Measurements from ENCODE around the gene TMEM44. TPM values are rescaled to one million over a fixed set of nuclear protein-coding genes. Genes with fewer than 3 reads are reported as not detected.

The TMEM44 gene
- total RNA-seq, 2 experiments from 2014 or later, result 4.4 to 5.0 TPM

DNA sequence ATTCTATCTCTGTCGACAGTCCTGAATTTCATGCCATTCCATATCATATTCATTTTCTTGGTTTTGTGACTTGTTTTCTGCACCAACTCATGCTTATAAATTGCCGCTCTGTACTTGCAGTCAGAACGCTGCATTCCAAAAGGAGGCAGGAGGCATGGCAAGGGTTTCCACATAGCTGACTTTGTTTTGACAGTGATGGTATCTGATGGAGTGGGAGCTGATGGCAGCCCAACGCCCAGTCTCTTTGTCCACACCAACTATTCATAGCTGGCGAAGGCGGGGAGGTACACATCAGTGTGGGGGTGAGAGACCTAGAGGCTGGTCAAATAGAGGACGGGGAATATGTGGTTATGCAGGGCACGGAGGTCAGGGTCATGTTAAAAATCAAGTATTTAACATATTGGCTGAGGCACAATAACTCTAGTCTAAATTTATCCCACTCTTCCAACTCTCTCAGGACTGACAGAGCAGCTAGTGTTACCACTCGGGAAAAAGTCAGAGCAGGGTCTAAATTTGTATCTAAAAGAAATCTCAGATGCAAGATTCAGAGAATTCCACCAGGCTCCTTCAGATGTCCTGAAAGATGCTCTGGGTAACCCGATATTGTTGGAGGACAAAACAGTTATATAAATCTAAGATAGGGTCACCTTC lies 78.6 kb downstream of the TMEM44 start:
- CTCF ChIA-PET, result interaction anchor here (1.4 kb wide), 1 partner anchor 9 kb away, joined by 3 read pairs; no protein-coding TSS in a partner anchor
- POLR2A ChIA-PET, result interaction anchor here (1.0 kb wide), 1 partner anchor 9 kb away, joined by 3 read pairs; no protein-coding TSS in a partner anchor
- peaks cover 7% of the 10 kb centered on the region for H3K4me1 Mint-ChIP-seq (ENCODE audit: low read depth)

DNA sequence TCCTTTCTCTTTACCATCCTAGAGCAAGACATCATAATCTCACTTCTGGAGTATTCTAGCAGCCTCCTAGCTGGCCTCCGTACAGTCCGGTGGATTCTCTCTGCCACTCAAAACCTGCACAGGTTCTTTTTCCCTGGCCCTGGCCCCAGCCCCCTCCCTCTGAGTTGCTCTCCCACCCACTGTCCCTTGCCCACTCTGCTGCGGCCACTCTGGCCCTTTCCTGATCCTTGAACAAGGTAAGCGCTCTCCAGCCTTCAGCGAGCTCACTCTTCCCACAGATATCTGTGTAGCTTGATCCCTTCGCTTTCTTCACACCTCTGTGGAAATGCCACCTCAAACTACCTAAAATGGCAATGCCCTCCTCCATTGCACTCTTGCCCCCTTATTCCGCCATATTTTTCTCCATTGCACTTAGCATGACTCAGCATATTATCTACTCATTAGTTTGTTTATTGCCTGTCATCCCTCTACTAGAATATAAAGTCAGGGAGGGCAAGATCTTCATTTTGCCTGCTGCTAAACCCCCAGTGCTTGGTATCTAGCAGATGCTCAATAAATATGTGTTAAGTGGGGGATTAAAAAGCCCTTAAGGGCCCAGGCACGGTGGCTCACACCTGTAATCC lies 80.8 kb downstream of the TMEM44 start:
- POLR2A ChIA-PET, result no interaction called here
- H3K27me3 Mint-ChIP-seq, result no peaks in the 10 kb centered on the region
- H3K27ac Mint-ChIP-seq, result no peak overlapping the region
- CTCF ChIA-PET, result no interaction called here
- TF ChIP-seq, protein P1, sequence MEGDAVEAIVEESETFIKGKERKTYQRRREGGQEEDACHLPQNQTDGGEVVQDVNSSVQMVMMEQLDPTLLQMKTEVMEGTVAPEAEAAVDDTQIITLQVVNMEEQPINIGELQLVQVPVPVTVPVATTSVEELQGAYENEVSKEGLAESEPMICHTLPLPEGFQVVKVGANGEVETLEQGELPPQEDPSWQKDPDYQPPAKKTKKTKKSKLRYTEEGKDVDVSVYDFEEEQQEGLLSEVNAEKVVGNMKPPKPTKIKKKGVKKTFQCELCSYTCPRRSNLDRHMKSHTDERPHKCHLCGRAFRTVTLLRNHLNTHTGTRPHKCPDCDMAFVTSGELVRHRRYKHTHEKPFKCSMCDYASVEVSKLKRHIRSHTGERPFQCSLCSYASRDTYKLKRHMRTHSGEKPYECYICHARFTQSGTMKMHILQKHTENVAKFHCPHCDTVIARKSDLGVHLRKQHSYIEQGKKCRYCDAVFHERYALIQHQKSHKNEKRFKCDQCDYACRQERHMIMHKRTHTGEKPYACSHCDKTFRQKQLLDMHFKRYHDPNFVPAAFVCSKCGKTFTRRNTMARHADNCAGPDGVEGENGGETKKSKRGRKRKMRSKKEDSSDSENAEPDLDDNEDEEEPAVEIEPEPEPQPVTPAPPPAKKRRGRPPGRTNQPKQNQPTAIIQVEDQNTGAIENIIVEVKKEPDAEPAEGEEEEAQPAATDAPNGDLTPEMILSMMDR (IDR thresholded peaks at IDR 0.05), result no peak
- H3K9me3 Mint-ChIP-seq, result peaks cover 1% of the 10 kb centered on the region
- peaks cover 7% of the 10 kb centered on the region for H3K4me1 Mint-ChIP-seq (ENCODE audit: low read depth)
- no peaks in the 10 kb centered on the region for H3K36me3 Mint-ChIP-seq (ENCODE audit: low read depth)
- ATAC-seq (no peak), DNase-seq (no peak)
- H3K4me3 Mint-ChIP-seq, result no peak overlapping the region
- intact Hi-C loops (cut with micrococcal nuclease), result no loop called here

More for the DNA sequence above, 78.6 kb downstream of the TMEM44 start:
- Mint-ChIP-seq H3K27me3 (no peaks in the 10 kb centered on the region), H3K36me3 (ENCODE audit: low read depth) (no peaks in the 10 kb centered on the region), H3K4me3 (no peak overlapping the region), H3K27ac (no peak overlapping the region), H3K9me3 (no peaks in the 10 kb centered on the region)
- TF ChIP-seq, protein P1 (IDR thresholded peaks at IDR 0.05), result no peak
- intact Hi-C loops (cut with micrococcal nuclease), result no loop called here
- DNase-seq (no peak), ATAC-seq (no peak)

DNA sequence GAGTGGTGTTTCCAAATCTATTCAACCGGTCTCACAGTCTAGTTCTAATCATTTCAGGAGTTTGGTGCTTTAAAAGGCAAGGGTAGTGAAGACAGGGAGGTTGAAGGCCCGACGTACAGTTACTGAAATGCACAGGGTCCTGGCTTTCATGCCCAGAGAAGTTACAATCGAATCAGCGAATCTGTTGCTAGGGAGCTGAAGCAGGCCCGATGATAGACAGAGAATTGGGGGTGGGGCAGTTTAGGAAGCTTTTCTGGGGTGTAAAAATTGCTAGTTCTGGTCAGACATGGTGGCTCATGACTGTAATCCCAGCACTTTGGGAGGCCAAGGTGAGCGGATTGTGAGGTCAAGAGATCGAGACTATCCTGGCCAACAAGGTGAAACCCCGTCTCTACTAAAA lies 83.4 kb downstream of the TMEM44 start:
- H3K4me1 Mint-ChIP-seq (ENCODE audit: low read depth), result no peaks in the 10 kb centered on the region
- peaks cover 9% of the 10 kb centered on the region for H3K9me3 Mint-ChIP-seq
- ChIA-PET CTCF (no interaction called here), POLR2A (no interaction called here)
- no peak overlapping the region for H3K4me3 Mint-ChIP-seq
- intact Hi-C loops (cut with micrococcal nuclease), result no loop called here
- DNase-seq (no peak), ATAC-seq (no peak)
- TF ChIP-seq, protein P1 (IDR thresholded peaks at IDR 0.05), result no peak
- H3K27me3 Mint-ChIP-seq, result no peaks in the 10 kb centered on the region
- H3K36me3 Mint-ChIP-seq (ENCODE audit: low read depth), result no peaks in the 10 kb centered on the region
- H3K27ac Mint-ChIP-seq, result no peak overlapping the region

DNA sequence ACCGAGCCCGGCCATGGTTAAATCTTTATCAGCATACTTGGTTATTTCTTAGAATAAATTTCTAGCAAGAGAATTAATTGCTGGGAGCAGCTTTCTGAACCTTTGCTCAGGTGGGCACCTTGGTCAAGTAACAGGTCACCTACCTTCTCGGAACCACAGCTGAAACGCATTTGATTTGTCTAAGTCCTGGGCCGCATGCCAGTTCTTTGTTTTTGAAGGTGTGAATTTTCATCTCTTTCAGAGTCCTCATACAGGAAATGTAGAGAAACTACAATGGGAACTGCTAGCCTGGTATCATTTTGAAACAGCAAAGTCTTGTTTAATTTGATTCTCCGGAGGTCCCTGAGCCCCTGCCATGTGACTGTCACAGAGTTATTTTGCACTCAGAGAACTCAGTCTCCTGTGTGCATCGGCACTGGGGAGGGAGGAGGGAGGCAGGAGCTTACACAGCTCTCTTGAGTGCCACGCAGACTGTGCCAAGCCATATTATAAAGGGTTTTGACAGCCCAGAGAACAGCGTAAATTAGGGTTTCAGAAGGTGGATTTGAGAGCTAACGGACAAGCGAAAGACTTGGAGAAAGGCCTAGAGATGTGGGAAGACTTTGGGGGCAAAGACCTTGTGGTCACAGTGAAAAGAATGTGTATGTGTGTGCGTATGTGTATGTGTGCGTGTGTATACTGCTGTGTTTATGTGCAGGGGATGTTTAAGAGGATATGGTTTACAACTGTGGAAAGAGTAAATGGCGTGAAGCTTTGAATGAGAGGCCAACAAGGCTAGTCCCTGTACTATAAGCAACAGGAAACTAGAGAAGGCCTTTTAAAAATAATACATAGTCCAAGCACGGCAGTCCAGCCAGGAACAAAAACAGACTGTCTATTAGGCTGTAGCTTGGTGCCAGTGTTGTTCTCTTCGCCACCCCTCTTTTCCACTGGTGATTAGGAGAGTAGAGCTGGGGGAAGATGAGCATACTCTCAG lies 84.6 kb downstream of the TMEM44 start:
- ChIA-PET POLR2A (interaction anchor here (1.0 kb wide), 1 partner anchor 25 kb away, joined by 3 read pairs; no protein-coding TSS in a partner anchor), CTCF (no interaction called here)
- Mint-ChIP-seq H3K4me3 (no peak overlapping the region), H3K36me3 (ENCODE audit: low read depth) (no peaks in the 10 kb centered on the region), H3K27me3 (no peaks in the 10 kb centered on the region), H3K4me1 (ENCODE audit: low read depth) (no peaks in the 10 kb centered on the region), H3K9me3 (peaks cover 9% of the 10 kb centered on the region), H3K27ac (no peak overlapping the region)
- intact Hi-C loops (cut with micrococcal nuclease), result no loop called here
- ATAC-seq (no peak), DNase-seq (no peak)
- TF ChIP-seq, protein P1 (IDR thresholded peaks at IDR 0.05), result no peak

Data from activated CD8-positive, alpha-beta T cell treated with anti-CD3 and anti-CD28 coated beads for 36 hours (primary cell).